NCI-H69 (cell line): ENCODE measurements around the gene TMPRSS12.
"Not testable (repeated sequence)": the region's sequence is repeated elsewhere in the genome, so short reads cannot be mapped to it uniquely, and the experiment has no call there.

Experiments
- DNase-seq: peaks from one replicate; lab custom pipeline; 2025; lab: John Stamatoyannopoulos, UW

TMPRSS12 gene

DNA sequence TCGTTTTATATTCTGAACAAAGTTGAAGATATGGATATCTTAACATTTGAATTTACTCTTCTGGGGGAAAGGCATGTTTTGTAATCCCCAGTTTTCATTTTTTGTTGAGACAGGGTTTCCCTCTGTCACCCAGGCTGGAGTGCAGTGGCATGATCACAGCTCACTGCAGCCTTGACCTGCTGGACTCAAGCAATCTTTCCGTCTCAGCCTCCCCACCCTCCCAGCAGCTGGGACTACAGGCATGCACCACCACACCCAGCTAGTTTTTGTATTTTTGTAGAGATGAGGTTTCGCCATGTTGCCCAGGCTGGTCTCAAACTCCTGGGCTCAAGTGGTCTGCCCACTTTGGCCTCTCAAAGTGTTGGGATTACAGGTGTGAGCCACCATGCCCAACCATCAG, 84.2 kb downstream of the TMPRSS12 start:
- DNase-seq, result peak; percentile 17

DNA sequence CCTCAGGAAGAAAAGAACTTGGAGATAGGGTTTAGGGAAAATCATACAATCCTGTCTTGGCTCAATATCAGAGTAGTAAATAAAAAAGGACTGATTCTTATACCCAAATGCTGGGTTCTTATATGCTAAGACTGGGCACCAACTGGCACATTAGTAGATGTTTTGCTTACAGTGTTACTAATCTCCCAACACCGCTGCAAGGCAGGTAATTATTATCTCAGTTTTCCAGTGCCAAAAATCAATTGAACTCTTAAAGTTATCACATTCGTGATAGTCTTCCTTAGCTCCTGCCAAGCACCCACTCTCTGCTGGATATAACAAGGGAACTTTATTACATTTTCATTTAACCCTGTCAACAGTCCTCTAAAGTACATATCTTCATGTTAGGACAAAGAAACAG, 84.6 kb downstream of the TMPRSS12 start:
- DNase-seq, result no peak

DNA sequence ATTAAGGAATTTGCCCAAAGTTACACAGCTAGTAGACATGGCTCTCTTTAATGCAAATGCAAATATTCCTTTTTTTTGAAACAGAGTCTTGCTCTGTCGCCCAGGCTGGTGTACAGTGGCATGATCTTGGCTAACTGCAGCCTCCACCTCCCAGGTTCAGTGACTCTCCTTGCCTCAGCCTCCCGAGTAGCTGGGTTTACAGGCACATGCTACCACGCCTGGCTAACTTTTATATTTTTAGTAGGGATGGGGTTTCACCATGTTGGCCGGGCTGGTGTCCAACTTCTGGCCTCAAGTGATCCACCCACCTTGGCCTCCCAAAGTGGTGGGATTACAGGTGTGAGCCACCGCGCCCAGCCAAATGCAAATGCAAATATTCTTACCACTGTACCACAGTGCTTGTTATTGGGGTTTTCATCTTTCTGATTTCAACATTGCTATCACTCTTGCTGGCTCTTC, 85.1 kb downstream of the TMPRSS12 start:
- DNase-seq, result no peak

DNA sequence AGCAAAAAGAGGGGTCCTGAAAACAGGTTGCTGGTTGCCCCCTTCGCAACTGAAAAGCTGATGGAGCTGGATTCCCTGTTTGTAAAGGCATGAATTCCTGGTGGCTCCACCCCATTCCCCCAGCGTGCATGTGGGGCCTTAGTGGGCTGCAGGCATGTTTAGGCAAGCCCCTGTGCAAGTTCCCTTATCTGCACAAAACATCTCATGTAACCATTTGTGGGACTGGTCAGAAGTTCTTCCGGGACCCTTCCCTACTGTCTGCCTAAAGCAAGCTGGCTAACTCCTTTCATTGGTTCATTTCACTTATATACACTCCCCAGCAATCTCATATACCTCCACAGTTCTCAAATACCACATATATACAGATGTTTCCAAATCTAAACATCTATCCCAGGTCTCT, 85.7 kb downstream of the TMPRSS12 start:
- no peak for DNase-seq

DNA sequence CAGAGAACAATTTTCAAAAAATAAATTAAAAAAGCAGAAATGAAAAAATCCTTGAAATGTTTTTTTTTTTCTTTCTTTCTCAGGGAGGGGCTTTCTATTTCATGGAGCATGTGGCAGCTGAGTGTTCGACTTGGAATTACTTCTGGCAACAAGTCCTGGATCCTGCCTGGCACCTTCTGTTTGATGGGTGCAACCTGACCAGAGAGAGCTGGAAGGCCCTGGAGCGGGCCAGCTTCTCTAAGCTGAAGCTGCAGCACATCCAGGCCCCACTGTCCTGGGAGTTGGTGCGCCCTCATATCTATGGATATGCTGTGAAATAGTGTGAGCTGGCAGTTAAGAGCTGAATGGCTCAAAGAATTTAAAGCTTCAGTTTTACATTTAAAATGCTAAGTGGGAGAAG, 87.1 kb downstream of the TMPRSS12 start:
- no peak for DNase-seq

- DNase-seq, result not testable (repeated sequence)
Measured at GRCh38 chr12:50930477-50930876, 87.8 kb downstream of the TMPRSS12 start.

- DNase-seq, result no peak
Measured at GRCh38 chr12:50932787-50933280, 90.1 kb downstream of the TMPRSS12 start.

DNA sequence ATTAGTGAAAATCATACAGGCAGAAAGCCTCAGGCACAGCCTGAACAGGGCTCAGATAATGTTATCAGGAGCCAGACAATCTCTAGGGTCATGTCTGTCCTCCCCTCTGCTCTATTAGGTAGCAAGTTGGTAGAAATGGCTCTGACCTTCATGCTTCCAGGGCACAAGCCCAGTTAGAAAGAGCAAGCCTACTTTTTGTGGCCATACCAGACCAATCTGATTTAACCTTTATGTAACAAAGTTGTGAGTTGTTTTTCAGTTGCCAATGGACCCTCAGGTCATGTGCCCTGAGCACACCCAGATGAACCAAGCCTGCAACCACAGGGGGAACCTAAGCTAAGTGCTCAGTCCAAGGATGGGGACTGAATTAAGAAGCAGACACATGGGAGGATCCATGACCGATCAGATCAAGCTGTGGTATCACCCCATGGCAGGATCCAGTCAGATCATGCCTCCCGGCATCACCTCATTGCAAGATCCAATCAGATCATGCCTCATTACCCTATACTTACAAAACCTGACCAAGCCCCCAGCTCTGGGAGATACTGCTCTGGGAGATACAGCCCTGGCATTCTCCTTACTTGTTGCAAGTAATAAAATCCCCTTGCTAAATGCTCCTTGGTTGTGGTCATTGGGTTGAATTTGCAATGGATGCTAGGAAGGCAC, 90.9 kb downstream of the TMPRSS12 start:
- no peak for DNase-seq

GRCh38 chr12:50934371-50934851, 91.7 kb downstream of the TMPRSS12 start:
- no peak for DNase-seq

GRCh38 chr12:50934981-50935807, 92.5 kb downstream of the TMPRSS12 start:
- DNase-seq, result no peak

DNA sequence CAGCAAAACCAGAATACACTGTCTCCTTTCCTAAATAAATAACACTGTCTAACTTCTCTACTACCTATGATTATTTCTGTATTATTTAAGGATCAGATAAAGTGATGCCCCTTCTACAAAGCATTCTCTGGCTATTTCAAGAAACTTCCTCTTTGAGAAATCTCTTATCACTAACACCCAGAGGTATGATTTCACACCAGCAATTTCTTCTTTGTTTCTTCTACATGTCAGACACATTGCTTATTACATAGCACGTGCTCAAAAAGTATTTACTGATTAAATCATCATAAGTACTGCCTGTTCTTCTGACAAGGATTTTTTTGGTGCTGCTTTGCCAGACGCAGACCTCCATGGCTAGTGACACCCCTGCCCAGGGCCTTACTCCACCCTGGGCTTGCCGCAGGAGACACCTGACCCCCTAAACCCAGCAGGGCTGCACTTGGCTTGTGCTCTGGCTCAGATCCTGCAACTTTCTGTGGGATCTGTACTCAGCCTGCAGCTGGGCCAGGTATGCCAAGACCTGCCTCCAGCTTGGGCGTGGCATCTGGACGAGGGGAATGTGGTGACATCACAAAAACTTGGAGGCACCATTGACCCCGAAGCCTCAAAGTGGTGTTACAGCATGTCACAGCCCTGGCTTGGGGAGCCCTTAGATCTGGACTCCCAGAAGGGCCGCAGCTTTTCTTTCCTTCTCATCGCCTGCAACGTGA, 94.2 kb downstream of the TMPRSS12 start:
- no peak for DNase-seq
